Nucleus accumbens (tissue), 56 donors: ENCODE results near the gene MREG.

ENCODE experiments used
- DNase-seq, 56 donors: peaks; one replicate each; lab custom pipeline; 2025; lab: John Stamatoyannopoulos, UW

MREG gene

GRCh38 chr2:215900843-215901242 lies 112.5 kb downstream of the MREG start:
- DNase-seq: no peak

GRCh38 chr2:215900203-215900611 lies 113.1 kb downstream of the MREG start:
- no peak for DNase-seq

DNA sequence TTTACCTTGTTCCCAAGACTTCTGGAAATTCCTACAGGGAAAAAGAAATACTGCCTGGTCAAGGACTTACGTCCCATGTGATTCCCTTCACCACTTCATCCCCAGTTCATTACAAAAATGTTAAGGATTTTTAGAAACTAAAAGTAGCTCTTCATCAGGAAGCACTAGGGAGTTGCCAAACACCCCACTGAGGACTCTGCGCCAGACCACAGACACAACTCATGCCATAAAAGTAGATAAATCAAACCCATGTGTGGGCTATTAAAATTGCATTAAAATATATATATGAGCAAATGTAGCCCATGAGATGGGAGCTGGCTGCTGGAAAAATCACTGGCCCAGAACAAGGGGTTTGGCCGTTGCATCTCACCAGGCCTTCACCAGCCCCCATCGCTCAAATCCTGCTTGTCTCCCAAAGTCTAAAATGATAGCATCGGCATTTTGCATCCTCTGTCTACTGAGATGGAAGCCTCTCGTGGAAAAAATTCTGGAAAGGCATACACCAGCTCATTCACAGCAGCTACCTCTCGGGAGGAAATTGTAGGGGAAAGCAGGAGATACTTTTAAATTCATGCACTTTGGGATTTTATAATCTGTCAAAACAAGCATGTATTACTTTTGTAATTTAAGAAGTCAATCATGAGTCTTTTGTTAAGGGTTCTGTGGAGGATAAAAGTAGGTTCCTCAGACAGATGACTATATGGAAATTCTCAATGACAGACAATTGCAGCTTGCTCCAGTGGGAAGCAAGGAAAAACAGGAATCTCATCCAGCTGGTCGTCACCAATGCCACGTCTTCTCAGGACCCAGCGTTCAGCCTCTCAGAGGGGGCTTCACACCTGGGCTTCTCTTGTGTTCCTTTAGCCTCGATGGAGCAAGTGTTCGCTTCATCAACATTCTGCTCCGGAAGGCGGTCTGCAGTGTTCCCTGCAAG lies 113.9 kb downstream of the MREG start:
- DNase-seq: no peak

- DNase-seq: no peak
Measured at GRCh38 chr2:215898363-215898762, 115.0 kb downstream of the MREG start.

GRCh38 chr2:215896921-215897320 lies 116.4 kb downstream of the MREG start:
- no peak for DNase-seq

DNA sequence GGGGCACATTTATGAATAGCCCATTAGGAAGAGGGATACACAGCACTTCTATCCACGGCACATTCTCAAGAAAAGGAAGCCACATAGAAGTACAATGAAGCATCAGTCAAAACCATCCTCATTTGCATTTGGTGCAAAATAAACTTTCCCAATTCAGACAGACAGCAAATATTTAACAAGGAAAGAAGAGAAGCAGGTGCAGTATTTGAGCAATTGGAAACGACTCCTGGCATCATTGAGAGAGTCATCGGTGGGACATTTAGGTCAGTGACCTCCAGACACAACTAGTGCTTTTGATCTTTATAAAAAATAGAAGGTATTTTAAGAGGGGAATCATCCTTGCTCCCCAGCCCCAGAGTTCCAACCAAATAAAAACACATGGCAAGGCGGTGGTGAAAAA lies 118.0 kb downstream of the MREG start:
- DNase-seq: no peak
